K562 (cell line): ENCODE data around the gene E2F1. TPM values are rescaled to one million over a fixed set of nuclear protein-coding genes. Genes with fewer than 3 reads are reported as not detected.

Experiments used
- BCOR ChIP-seq: fragments of 450-650 bp; IDR thresholded peaks from 2 replicates; pipeline ENCODE4 v1.6.1; 2016
- ELF4 ChIP-seq: fragments of 450-650 bp; formaldehyde crosslinking; IDR thresholded peaks from 2 replicates; pipeline ENCODE4 v1.4.0; 2022; ENCODE audit warnings: missing genetic modification characterization
- RBBP5 ChIP-seq: fragments of 200-600 bp; sonication (generic); IDR thresholded peaks from 2 replicates; pipeline ENCODE4 v1.6.1; 2012; ENCODE audit warnings: borderline replicate concordance, mild to moderate bottlenecking, low read length, control low read depth, inconsistent platforms; ENCODE audit not compliant: insufficient read depth, poor library complexity, severe bottlenecking
- RCOR1 ChIP-seq, 2 experiments: IDR thresholded peaks; 2 replicates each; pipeline ENCODE4 v1.6.1; 2012; ENCODE audit warnings: low read depth in 2 of 2, low read length in 2 of 2, borderline replicate concordance in 1 of 2, improper control_type of control experiment in 1 of 2
- SIN3A ChIP-seq, 2 experiments: fragments of 150-350 bp in 1 of 2; IDR thresholded peaks; 2 replicates each; pipeline ENCODE4 v1.6.1; 2011 to 2016; ENCODE audit warnings: borderline replicate concordance in 2 of 2, low read depth in 2 of 2, low read length in 2 of 2, mild to moderate bottlenecking in 2 of 2, moderate library complexity in 2 of 2; ENCODE audit not compliant: control insufficient read depth in 1 of 2
- SMC3 ChIP-seq: conservative IDR thresholded peaks from 2 replicates; pipeline ENCODE4 v1.6.1; 2011; ENCODE audit warnings: low read depth, low read length, improper control_type of control experiment; ENCODE audit not compliant: insufficient read depth
- SUPT5H ChIP-seq: fragments of 450-650 bp; IDR thresholded peaks from 2 replicates; pipeline ENCODE4 v1.6.1; 2016
- TEAD4 ChIP-seq, 2 experiments: sonication (generic) in 1 of 2; formaldehyde crosslinking in 1 of 2; IDR thresholded peaks; 2 replicates each; pipeline versions ENCODE4 v1.6.1 to v1.8.0; 2012 to 2022; ENCODE audit warnings: borderline replicate concordance in 1 of 2, inconsistent platforms in 1 of 2, low read length in 1 of 2, mild to moderate bottlenecking in 1 of 2, missing genetic modification reagents in 1 of 2
- XRCC4 ChIP-seq: IDR thresholded peaks from one replicate; pipeline ENCODE4 v1.6.1; 2011; ENCODE audit not compliant: insufficient read depth, insufficient read length; ENCODE audit errors: extremely low read depth
- ZBTB7A ChIP-seq: IDR thresholded peaks from 2 replicates; pipeline ENCODE4 v1.6.1; 2011; ENCODE audit warnings: low read depth, mild to moderate bottlenecking, low read length, moderate library complexity, borderline replicate concordance; ENCODE audit not compliant: control insufficient read depth
- ZNF717 ChIP-seq: fragments of 250-450 bp; sonication (Bioruptor Pico); IDR thresholded peaks from 2 replicates; pipeline ENCODE4 v1.5.0; 2021
- polyA plus RNA-seq, 8 experiments: library from polyadenylated mRNA; depleted of rRNA in 4 of 8; stranded (reverse) in 5 of 8; unstranded in 3 of 8; fragments of >200 nt; fragmentation: Nextera tagmentation in 2 of 8; fragmentation: Illumina TruSeq in 1 of 8; extraction: Ambion mirVana in 2 of 8; extraction: Trizol in 1 of 8; gene quantifications; 2 replicates each; pipeline versions ENCODE4 v1.2.1 to v1.2.3, GENCODE V29; 2011 to 2014; ENCODE audit warnings: inconsistent platforms in 1 of 8, missing spikeins in 1 of 8
- total RNA-seq, 7 experiments: library from RNA; depleted of rRNA in 6 of 7; stranded (reverse); fragments of >200 nt in 6 of 7; fragmentation: Illumina TruSeq in 2 of 7; extraction: Trizol in 2 of 7; gene quantifications; 2 replicates each; pipeline versions ENCODE4 v1.2.1 to v1.2.3, GENCODE V29; 2011 to 2021; ENCODE audit warnings: low replicate concordance in 1 of 7
- TF ChIP-seq, protein P1 (sequence below), 2 experiments: fragments of 450-650 bp in 1 of 2; sonication (generic) in 1 of 2; formaldehyde crosslinking in 1 of 2; IDR thresholded peaks; 2 replicates each; pipeline versions ENCODE4 v1.7.1 to v1.9.0; 2016 to 2022; ENCODE audit warnings: inconsistent platforms in 1 of 2, mild to moderate bottlenecking in 1 of 2, missing genetic modification reagents in 1 of 2
- TF ChIP-seq, protein P2 (sequence below), 2 experiments: IDR thresholded peaks; 2 replicates each; pipeline ENCODE4 v1.6.1; 2012; ENCODE audit warnings: improper control_type of control experiment in 2 of 2, low read depth in 2 of 2, low read length in 2 of 2, borderline replicate concordance in 1 of 2

E2F1 gene
- total and polyA plus RNA-seq, 9 of the 15 experiments (the other 6 are each of a cell fraction or from before 2014, with no cell fraction given) = 0.14 to 30.6 (median 13.1) TPM

DNA sequence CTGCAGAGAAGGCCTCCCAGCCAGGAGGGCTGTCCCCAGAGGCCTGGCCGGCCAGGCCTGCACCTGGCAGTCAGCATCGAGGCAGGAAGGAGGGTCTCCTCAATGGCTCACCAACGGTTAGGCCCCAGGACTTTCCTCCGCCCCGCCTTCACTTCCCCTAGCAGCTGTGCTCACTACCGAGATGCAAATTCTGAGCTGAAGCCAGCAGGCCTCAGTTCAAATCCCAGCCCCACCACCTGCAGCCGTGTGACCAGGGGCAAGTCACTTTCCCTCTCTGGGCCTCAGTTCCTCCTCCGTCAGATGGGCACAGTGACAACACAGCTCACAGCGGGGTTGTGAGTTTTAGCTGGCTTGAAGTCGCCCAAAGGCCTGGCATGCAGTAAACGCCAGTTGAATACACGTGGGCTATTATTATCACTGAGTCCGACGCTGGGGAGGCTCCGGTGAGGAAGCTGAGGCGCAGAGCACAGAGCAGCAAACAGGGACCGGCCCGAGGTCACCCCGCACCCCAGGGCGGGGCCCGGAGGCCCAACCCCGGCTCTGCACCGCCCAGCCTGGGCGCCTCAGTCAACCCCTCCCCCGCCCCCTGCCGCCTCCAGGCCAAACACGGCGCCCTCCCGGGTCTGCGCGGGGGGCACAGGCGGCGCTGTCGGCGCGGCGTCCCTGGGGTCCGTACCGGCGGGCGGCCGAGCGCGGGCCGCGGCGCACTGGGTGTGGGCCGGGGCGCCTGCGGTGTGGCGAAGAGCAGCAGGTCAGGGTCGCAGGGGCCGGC, 671 bp downstream of the E2F1 start (continued):
- TF ChIP-seq TEAD4 (IDR thresholded peaks at IDR 0.05; ENCODE audit: low read length) (0 out of 2 replicates have a peak, but pooled peaks have one; percentile 22), TEAD4 (CRISPR knock-in tag; IDR thresholded peaks at IDR 0.05; ENCODE audit: borderline replicate concordance) (no peak), RBBP5 (peak; percentile 75), ELF4 (no peak), ZBTB7A (peak; percentile 94), BCOR (peak; percentile 54; the same call in 1 of the 2 replicates), RCOR1 (IDR thresholded peaks at IDR 0.05; ENCODE audit: borderline replicate concordance in 1 of 2, low read depth in 2 of 2, low read length in 2 of 2) (peak in 1 of 2 experiments; percentile 34; a peak in 1 of 4 replicates), XRCC4 (no peak), SUPT5H (no peak), ZNF717 (CRISPR knock-in tag) (no peak), SIN3A (IDR thresholded peaks at IDR 0.05; ENCODE audit: borderline replicate concordance in 2 of 2, control insufficient read depth in 1 of 2, low read depth in 2 of 2, low read length in 2 of 2) (peak; percentile 65 to 77; a peak in 2 of 4 replicates), SMC3 (0 out of 2 replicates have a peak, but pooled peaks have one; percentile 11)
- TF ChIP-seq, protein P1, sequence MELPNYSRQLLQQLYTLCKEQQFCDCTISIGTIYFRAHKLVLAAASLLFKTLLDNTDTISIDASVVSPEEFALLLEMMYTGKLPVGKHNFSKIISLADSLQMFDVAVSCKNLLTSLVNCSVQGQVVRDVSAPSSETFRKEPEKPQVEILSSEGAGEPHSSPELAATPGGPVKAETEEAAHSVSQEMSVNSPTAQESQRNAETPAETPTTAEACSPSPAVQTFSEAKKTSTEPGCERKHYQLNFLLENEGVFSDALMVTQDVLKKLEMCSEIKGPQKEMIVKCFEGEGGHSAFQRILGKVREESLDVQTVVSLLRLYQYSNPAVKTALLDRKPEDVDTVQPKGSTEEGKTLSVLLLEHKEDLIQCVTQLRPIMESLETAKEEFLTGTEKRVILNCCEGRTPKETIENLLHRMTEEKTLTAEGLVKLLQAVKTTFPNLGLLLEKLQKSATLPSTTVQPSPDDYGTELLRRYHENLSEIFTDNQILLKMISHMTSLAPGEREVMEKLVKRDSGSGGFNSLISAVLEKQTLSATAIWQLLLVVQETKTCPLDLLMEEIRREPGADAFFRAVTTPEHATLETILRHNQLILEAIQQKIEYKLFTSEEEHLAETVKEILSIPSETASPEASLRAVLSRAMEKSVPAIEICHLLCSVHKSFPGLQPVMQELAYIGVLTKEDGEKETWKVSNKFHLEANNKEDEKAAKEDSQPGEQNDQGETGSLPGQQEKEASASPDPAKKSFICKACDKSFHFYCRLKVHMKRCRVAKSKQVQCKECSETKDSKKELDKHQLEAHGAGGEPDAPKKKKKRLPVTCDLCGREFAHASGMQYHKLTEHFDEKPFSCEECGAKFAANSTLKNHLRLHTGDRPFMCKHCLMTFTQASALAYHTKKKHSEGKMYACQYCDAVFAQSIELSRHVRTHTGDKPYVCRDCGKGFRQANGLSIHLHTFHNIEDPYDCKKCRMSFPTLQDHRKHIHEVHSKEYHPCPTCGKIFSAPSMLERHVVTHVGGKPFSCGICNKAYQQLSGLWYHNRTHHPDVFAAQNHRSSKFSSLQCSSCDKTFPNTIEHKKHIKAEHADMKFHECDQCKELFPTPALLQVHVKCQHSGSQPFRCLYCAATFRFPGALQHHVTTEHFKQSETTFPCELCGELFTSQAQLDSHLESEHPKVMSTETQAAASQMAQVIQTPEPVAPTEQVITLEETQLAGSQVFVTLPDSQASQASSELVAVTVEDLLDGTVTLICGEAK (IDR thresholded peaks at IDR 0.05) = peak; percentile 52; the same call in 1 of the 2 replicates
- TF ChIP-seq, protein P1 (CRISPR knock-in tag; IDR thresholded peaks at IDR 0.05) = no peak
- TF ChIP-seq, protein P2, sequence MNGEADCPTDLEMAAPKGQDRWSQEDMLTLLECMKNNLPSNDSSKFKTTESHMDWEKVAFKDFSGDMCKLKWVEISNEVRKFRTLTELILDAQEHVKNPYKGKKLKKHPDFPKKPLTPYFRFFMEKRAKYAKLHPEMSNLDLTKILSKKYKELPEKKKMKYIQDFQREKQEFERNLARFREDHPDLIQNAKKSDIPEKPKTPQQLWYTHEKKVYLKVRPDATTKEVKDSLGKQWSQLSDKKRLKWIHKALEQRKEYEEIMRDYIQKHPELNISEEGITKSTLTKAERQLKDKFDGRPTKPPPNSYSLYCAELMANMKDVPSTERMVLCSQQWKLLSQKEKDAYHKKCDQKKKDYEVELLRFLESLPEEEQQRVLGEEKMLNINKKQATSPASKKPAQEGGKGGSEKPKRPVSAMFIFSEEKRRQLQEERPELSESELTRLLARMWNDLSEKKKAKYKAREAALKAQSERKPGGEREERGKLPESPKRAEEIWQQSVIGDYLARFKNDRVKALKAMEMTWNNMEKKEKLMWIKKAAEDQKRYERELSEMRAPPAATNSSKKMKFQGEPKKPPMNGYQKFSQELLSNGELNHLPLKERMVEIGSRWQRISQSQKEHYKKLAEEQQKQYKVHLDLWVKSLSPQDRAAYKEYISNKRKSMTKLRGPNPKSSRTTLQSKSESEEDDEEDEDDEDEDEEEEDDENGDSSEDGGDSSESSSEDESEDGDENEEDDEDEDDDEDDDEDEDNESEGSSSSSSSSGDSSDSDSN (IDR thresholded peaks at IDR 0.05; ENCODE audit: borderline replicate concordance in 1 of 2, low read depth in 2 of 2, low read length in 2 of 2) = 0 out of 4 replicates have a peak, but pooled peaks of 1 of the 2 experiments have one; percentile 36
